Neural cell (in vitro differentiated cells): ENCODE results near the gene GART. TPM values are rescaled to one million over a fixed set of nuclear protein-coding genes. Genes with fewer than 3 reads are reported as not detected.

Experiments
- H2AFZ ChIP-seq: fragments of 200-600, 300-800 bp; sonication (generic), shearing (Covaris generic); 2 replicates; pipeline ENCODE4 v1.6.0; 2014; ENCODE audit warnings: low read depth, mild to moderate bottlenecking, antibody characterized with exemption, low read length, moderate library complexity
- H3F3A ChIP-seq: fragments of 200-600 bp; shearing (Covaris generic); 2 replicates; pipeline ENCODE4 v1.6.1; 2016; ENCODE audit warnings: mild to moderate bottlenecking, moderate library complexity, mixed read lengths, antibody characterized with exemption, low read length; ENCODE audit not compliant: insufficient read depth, poor library complexity, severe bottlenecking
- H3K27ac ChIP-seq: fragments of 200-600, 300-800 bp; sonication (generic), shearing (Covaris generic); 2 replicates; pipeline ENCODE4 v1.5.1; 2014; ENCODE audit warnings: mild to moderate bottlenecking, low read length, moderate library complexity
- H3K27me3 ChIP-seq: fragments of 300-800, 200-600 bp; sonication (generic), shearing (Covaris generic); 2 replicates; pipeline ENCODE4 v1.6.0; 2014; ENCODE audit warnings: mild to moderate bottlenecking, low read depth, low read length, moderate library complexity; ENCODE audit not compliant: insufficient read depth
- H3K36me3 ChIP-seq: fragments of 300-800, 200-600 bp; sonication (generic), shearing (Covaris generic); 2 replicates; pipeline ENCODE4 v1.5.1; 2014; ENCODE audit warnings: mild to moderate bottlenecking, antibody characterized with exemption, low read length, moderate library complexity; ENCODE audit not compliant: insufficient read depth
- H3K4me2 ChIP-seq: fragments of 300-800, 200-600 bp; sonication (generic), shearing (Covaris generic); 2 replicates; pipeline ENCODE4 v1.6.0; 2014; ENCODE audit warnings: mild to moderate bottlenecking, low read length
- H3K4me3 ChIP-seq: fragments of 300-800, 200-600 bp; sonication (generic), shearing (Covaris generic); 2 replicates; pipeline ENCODE4 v1.5.1; 2014; ENCODE audit warnings: mild to moderate bottlenecking, low read length, moderate library complexity
- H3K79me2 ChIP-seq: fragments of 200-600 bp; shearing (Covaris generic); replicated peaks from 2 replicates; pipeline ENCODE4 v1.6.0; 2014; ENCODE audit warnings: mild to moderate bottlenecking, low read length, moderate library complexity; ENCODE audit not compliant: insufficient read depth
- H3K9ac ChIP-seq: fragments of 300-800, 200-600 bp; sonication (generic), shearing (Covaris generic); 2 replicates; pipeline ENCODE4 v1.6.1; 2016; ENCODE audit warnings: mild to moderate bottlenecking, low read length, mixed read lengths
- H3K9me2 ChIP-seq: fragments of 200-600 bp; shearing (Covaris generic); 2 replicates; pipeline ENCODE4 v1.6.1; 2016; ENCODE audit warnings: mild to moderate bottlenecking, low read length, mixed read lengths; ENCODE audit not compliant: insufficient read depth
- H3K9me3 ChIP-seq: fragments of 200-600, 300-800 bp; sonication (generic), shearing (Covaris generic); 2 replicates; pipeline ENCODE4 v1.6.1; 2016; ENCODE audit warnings: mild to moderate bottlenecking, mixed run types, low read length, moderate library complexity, mixed read lengths
- H4K20me1 ChIP-seq: fragments of 200-600 bp; shearing (Covaris generic); 2 replicates; pipeline ENCODE4 v1.6.1; 2016; ENCODE audit warnings: mild to moderate bottlenecking, mixed run types; ENCODE audit not compliant: insufficient read depth
- CTCF ChIP-seq: fragments of 450-650 bp; IDR thresholded peaks from 2 replicates; pipeline ENCODE4 v1.5.1; 2014; ENCODE audit warnings: antibody characterized with exemption, mild to moderate bottlenecking, moderate library complexity; ENCODE audit not compliant: poor library complexity, severe bottlenecking
- EP300 ChIP-seq: fragments of 450-650 bp; conservative IDR thresholded peaks from 2 replicates; pipeline ENCODE4 v1.6.1; 2014; ENCODE audit warnings: antibody characterized with exemption, mild to moderate bottlenecking, moderate library complexity; ENCODE audit not compliant: poor library complexity, severe bottlenecking
- EZH2 ChIP-seq: fragments of 200-600, 300-800 bp; shearing (Covaris generic), sonication (generic); IDR thresholded peaks from 2 replicates; pipeline ENCODE4 v1.6.1; 2014; ENCODE audit warnings: antibody characterized with exemption, low read length, borderline replicate concordance, mild to moderate bottlenecking; ENCODE audit not compliant: insufficient read depth, poor library complexity, severe bottlenecking
- MXI1 ChIP-seq: fragments of 450-650 bp; conservative IDR thresholded peaks from 2 replicates; pipeline ENCODE4 v1.6.1; 2014; ENCODE audit warnings: antibody characterized with exemption, mild to moderate bottlenecking; ENCODE audit not compliant: poor library complexity, severe bottlenecking
- POLR2AphosphoS5 ChIP-seq: IDR thresholded peaks from 2 replicates; pipeline ENCODE4 v1.6.1; 2012
- RAD21 ChIP-seq: fragments of 450-650 bp; conservative IDR thresholded peaks from 2 replicates; pipeline ENCODE4 v1.6.1; 2014; ENCODE audit warnings: antibody characterized with exemption, mild to moderate bottlenecking, moderate library complexity
- REST ChIP-seq: IDR thresholded peaks from 2 replicates; pipeline ENCODE4 v1.6.1; 2012; ENCODE audit warnings: borderline replicate concordance
- SMC3 ChIP-seq: fragments of 450-650 bp; conservative IDR thresholded peaks from 2 replicates; pipeline ENCODE4 v1.6.1; 2014; ENCODE audit warnings: antibody characterized with exemption, mild to moderate bottlenecking, moderate library complexity; ENCODE audit not compliant: poor library complexity
- TAF1 ChIP-seq: IDR thresholded peaks from 2 replicates; pipeline ENCODE4 v1.6.1; 2012; ENCODE audit warnings: low read depth
- polyA plus RNA-seq: library from polyadenylated mRNA; depleted of rRNA; stranded (reverse); fragments of >200 nt; gene quantifications from 2 replicates; pipeline ENCODE4 v1.2.3, GENCODE V29; 2014

The GART gene
- polyA plus RNA-seq, 1 donor from 2014 or later: 87.5 TPM

DNA sequence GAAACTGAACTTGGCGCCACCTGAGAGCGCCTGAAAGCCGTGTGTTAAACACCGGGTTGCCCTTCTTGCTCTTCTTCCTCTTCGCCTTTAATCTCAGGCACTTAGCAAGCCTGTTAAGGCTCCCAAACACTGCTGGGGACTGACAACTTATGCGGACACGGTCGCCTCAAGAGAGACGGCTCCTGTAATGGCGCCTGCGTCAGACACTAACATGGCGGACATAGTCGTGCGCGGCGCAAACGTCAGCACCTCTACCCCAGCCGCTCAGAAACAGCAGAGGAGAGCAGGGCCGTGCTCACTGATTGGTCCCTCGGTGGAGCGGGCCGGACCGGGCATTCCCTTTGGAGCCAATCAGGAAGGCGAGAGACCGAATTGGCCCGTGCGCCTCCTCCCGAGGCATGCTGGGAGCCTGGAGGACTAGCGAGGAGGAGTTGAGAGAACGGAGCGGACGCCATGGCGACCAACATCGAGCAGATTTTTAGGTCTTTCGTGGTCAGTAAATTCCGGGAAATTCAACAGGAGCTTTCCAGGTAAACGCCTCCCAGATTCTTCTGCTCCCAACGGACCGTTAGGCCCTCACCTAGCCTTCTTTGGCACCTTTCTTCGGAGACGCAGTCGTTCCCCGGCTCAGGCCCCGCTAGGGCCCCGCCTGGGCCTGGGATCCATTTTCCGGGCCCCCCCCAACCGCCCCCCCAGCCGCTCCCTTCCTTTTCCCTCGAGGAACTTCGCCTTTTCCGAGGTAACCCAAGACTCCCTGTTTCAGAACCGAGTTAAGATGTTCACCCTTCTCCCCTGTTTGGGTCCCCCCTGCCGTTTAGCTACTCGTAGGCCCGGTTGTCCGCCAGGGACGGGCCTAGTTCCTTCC is 955 bp upstream of the GART start, which contains the start of gene SON:
Gene SON, plus strand, starts transcription at position 399 of the 865 bp plus-strand sequence. Its CDS starts 55 bp downstream, at position 454.
- peak within 1 kb of the TSS; percentile 84 for H3K4me2 ChIP-seq
- H3K9me3 ChIP-seq: no peaks in the 10 kb centered on the region
- H3K27me3 ChIP-seq: no peaks in the 10 kb centered on the region
- H2AFZ ChIP-seq: peak within 1 kb of the TSS; percentile 78
- H4K20me1 ChIP-seq: peaks cover 3% of the 10 kb centered on the region
- H3K4me3 ChIP-seq: peak within 1 kb of the TSS; percentile 72
- H3K36me3 ChIP-seq: no peaks in the 10 kb centered on the region
- H3K79me2 ChIP-seq: peaks cover 73% of the 10 kb centered on the region
- no peaks in the 10 kb centered on the region for H3F3A ChIP-seq
- H3K9me2 ChIP-seq: no peaks in the 10 kb centered on the region
- TF ChIP-seq POLR2AphosphoS5 (peak; percentile 98), RAD21 (no peak), REST (peak; percentile 94), MXI1 (no peak), EP300 (peak; percentile 80), SMC3 (peak; percentile 5), CTCF (no peak), TAF1 (peak; percentile 88)
- H3K27ac ChIP-seq: peak within 1 kb of the TSS; percentile 99
- H3K9ac ChIP-seq: peak within 1 kb of the TSS; percentile 96

DNA sequence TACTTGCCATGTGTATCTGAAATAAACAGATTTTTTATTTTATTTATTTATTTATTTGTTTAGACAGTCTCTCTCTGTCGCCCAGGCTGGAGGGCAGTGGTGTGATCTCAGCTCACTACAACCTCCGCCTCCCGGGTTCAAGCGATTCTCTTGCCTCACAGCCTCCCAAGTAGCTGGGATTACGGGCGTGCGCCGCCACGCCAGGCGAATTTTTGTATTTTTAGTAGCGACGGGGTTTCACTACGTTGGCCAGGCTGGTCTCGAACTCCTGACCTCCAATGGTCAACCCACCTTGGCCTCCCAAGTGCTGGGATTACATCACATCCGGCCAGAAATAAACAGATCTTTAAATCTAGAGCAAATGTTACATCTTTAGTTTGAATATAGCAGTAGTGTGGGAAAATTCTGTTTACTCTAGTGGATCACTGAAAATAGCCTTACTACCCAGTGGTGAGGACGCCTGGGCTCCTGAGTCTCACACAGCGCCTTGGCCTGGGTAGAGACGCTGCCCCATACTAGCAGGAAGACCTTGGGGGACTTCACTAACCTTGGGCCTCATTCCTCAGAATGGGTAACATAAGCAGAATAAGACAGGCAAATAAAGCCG is 709 bp downstream of the GART start:
- H3K9me3 ChIP-seq: no peaks in the 10 kb centered on the region
- H3K9me2 ChIP-seq: no peaks in the 10 kb centered on the region
- H3K9ac ChIP-seq: peak overlapping the region; percentile 96
- H3K4me2 ChIP-seq: peak overlapping the region; percentile 84
- H3K27me3 ChIP-seq: no peaks in the 10 kb centered on the region
- H3F3A ChIP-seq: no peaks in the 10 kb centered on the region
- H3K36me3 ChIP-seq: no peaks in the 10 kb centered on the region
- H3K79me2 ChIP-seq: peaks cover 59% of the 10 kb centered on the region
- peak overlapping the region; percentile 78 for H2AFZ ChIP-seq
- no peak for TF ChIP-seq MXI1
- TF ChIP-seq POLR2AphosphoS5: no peak
- TF ChIP-seq EP300: no peak
- TF ChIP-seq TAF1: no peak
- TF ChIP-seq EZH2: no peak
- no peak for TF ChIP-seq RAD21
- no peak for TF ChIP-seq SMC3
- TF ChIP-seq CTCF: no peak
- no peak for TF ChIP-seq REST
- peak overlapping the region; percentile 72 for H3K4me3 ChIP-seq
- peaks cover 3% of the 10 kb centered on the region for H4K20me1 ChIP-seq
- peak overlapping the region; percentile 99 for H3K27ac ChIP-seq
